GM18505 (cell line): ENCODE results near the gene OPRL1.

Source experiments
- ATAC-seq: cut with Tn5 transposase; IDR thresholded peaks from one replicate; pipeline ENCODE4 v1.9.1; 2021; ENCODE audit not compliant: unreplicated experiment
- POLR2A ChIP-seq: IDR thresholded peaks from 4 replicates; pipeline ENCODE4 v1.6.1; 2011; ENCODE audit warnings: borderline replicate concordance; ENCODE audit not compliant: insufficient read depth, insufficient read length; ENCODE audit errors: extremely low read depth

OPRL1 gene

DNA sequence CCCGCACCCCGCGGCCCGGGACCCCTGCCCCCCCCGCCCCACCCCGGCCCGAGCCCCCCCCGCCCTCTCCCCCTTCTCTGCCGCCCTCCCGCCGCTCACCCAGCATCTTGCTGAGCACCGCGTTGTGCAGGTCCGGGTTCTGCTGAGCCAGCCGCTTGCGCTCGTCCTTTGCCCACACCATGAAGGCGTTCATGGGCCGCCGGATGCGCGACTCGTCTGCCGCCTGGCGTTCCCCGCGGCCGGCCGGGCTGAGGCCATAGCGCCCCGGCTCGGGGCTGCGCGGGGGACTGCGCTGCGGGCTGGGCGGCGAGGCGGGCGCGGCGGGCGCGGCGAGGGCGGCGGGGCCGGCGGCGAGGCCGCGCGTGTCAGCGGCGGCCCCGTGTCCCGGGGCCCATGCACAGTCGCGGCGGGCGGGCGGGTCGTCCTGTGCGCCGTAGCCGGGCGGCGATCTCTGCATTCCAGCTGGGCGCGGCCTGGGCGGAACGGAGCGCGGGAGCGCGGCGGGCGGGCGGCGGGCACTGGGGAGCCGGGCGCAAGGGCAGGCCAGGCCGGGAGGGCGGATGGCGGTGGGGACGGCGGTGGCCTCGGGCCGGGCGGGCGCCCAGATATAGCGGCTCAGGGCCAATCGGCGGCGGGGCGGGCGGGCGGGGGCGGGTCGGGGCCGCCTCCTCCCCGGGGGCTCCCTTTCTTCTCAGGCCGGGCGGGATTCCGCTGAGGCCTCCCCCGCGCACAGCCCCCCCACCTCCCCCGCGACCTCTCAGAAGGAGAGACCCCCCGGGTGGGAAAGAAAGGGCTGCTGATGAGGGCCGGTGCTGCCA lies 30.6 kb upstream of the OPRL1 start, which contains the start of gene SOX18:
Gene SOX18, minus strand, starts transcription at position 580 of the 818 bp plus-strand sequence. Its CDS starts 123 bp downstream, at position 457.
- ATAC-seq: no peak
- TF ChIP-seq POLR2A: no peak

DNA sequence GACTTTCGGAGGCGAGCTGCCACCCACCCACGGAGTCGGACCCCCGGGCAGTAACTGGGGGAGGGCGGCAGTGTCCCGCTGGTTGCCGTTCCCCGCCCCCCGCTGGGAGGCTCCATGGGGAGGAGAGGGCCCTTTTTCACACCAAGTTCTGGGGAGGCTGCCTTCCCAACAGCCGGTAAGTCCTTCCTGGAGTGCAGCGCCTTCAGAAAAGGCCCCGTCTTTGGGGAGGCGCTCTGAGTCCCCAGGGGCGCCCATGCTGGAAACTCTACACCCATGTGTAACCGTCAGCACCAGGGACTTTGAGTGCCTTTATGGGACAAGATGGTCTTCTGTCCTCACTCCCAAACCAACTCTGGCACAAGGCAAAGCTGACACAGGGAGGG lies 30.0 kb upstream of the OPRL1 start:
- no peak for TF ChIP-seq POLR2A

DNA sequence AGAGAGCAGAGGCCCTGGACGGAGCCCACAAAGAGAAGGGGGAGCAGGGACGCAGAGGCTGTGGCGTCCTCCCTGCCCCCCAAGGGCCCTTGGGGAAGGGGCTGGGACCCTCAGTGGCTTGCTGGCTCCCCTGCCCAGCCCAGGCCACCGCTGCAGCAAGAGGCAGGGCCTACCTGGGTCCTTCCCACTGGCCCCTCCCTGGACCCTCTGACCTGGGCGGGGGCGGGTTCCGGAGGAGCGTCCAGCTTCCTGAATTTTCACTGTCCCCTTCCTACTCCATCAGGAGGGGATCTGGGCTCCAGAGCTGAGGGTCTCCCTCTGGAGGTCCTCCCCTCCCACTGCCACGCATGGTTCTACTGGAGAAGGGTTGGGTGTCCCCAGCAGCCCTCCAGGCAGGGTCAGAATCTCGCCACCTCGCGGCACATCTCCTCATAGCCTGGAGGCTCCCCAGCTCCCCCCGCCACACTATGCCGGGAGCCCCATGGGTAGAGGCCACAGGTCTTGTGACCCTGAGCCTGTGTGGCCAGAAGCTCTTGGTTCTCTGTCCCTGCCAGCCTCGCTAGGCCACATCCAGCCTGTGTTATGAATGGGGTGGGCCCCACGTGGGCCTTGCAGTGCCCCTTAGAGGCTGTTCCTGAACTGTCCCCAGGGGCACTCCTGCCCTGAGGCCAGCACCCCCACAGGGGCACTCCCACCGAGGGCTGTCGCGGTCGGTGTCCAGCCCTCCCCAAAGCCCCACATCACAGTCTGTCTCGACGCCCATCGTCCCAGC lies 29.4 kb upstream of the OPRL1 start:
- no peak for ATAC-seq
- TF ChIP-seq POLR2A: no peak

More for the DNA sequence above, 30.0 kb upstream of the OPRL1 start:
- no peak for ATAC-seq

- no peak for TF ChIP-seq POLR2A
- ATAC-seq: no peak
These were observed 28.8 kb upstream of the OPRL1 start for GRCh38 chr20:64051033-64051452.

DNA sequence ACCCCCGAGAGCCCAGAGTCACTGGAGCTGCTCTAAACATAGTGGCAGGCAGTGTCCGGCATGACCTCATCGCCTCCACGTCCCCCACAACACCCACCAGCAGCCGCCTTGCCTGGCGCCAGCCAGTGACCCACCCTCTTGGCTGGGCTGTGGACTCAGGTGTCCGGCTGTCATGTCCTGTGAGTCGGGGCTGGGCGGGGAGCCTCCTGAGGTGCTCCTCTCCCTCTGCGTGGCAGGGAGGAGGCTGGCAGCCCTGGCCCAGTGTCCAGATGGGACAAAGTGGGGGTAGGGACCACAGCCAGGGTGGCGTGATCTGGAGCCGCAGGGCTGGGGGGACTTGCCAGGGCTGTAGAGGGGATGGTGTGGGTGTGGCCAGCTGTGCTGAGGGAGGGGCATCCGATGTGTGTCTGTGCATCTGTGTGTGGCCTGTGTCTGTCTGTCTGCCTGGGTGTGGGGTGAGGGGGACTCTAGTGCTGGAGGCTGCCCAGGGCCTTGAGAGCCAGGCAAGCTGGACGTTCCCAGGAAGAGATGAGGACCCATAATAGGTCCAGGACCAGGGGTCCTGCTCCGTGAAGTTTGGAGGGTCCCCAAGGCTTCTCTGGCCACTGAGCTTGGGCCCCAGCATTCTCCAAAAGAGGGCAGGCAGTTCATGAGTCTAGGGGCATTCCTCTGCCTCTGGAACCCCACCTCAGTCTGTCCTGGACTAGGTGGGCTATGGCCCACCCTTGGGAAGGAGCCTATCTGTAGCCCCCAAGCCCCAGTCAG lies 28.1 kb upstream of the OPRL1 start:
- no peak for TF ChIP-seq POLR2A

DNA sequence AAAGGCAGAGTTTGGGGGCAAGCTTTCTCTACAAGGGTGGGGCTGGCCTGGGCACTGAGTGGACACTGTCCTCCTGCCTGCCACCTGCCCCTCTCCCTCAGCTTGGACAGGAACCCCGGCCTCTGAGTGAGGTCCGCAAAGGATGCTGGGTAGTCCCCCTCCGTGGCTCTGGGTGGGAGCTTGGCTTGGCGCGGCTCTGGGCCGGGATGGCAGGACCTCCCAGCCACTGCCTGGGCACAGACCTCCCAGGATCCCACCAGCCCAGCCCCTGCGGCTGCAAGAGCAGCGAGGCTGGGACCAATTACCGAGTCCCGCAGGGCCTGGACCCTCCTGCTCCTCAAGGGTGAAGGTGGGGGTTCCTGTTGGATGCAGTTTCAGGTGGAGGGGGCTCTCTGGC lies 27.6 kb upstream of the OPRL1 start:
- TF ChIP-seq POLR2A: no peak
- no peak for ATAC-seq

More for the DNA sequence above, 28.1 kb upstream of the OPRL1 start:
- no peak for ATAC-seq

DNA sequence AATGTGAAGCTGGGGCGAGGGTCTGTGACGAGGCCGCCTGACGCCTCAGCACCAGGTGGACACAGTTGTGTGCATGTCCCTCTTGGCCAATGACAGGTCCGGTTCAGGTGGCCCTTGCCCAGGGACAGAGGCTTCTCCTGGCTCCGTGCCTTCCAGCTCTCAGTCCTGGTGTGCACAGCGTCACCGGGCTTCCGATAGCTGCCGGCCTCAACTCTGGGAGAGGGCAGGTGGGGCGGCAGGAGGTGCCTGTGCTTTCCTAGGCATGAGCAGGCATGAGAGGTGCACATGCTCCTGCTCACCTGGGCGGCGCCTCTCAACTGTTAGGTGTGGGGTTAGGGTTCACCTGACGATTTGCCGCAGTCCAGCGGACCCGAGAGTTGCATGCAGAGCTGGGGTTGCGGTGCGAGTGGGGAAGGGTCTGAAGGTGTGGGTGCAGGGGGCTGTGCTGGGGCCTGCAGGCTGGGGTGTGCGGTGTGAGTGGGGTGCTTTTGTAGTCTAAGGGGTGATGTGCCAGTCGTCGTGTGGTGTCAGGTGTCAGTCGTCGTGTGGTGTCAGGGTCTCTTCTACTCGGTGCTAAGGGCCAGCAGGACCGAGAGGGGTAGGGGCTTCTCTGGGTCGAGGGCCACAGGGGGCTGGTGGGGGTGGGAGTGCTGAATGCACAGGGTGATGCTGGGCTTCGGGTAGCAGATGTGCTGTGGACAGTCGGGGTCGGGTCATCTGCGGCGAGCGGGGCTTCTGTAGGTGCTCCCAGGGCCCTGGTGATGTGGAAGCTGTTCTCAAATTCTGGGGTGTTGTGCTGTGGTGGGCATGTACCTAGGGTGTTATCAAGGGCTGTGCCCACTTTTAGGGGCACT lies 26.7 kb upstream of the OPRL1 start:
- TF ChIP-seq POLR2A: no peak

GRCh38 chr20:64053841-64054661 lies 25.8 kb upstream of the OPRL1 start:
- no peak for TF ChIP-seq POLR2A
- ATAC-seq: no peak

More for the DNA sequence above, 26.7 kb upstream of the OPRL1 start:
- ATAC-seq: no peak

- TF ChIP-seq POLR2A: no peak
- ATAC-seq: no peak
These were observed 24.4 kb upstream of the OPRL1 start for GRCh38 chr20:64055396-64055892.

DNA sequence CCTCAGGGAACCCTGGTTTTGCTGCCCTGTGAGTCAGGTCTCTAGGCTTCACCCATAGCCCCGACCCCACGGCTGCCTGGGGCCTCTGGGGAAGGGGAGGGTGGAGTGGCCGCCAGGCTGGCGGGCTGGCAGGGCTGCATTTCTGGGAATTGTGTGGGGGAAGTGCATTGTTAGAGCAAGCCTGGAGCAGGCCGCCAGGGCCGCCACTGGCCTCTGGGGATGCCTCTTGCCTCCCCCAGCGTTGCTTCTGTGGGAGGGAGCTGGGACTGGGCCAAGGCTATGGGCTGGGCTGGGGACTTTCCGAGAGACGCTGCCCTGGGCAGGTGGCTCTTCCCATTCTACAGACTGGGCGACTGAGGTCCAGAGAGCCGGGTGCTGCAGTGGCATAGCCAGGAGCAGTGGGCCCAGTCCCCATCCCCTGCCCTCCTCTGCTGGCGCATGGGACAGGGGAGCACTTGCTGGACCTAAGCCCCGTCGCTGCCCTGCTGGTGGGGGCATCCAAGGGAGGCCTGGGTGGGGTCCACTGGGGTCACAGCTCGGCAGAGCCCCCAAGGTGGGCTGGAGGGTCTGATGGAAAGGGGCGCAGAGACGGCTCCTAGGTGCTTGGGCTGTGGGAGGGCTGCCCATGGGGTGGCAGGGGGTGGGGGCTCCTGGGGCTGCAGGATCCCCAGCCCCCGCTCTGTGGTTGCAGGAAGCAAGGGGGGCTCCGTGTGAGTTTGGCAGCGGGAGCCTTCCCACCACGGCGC lies 23.8 kb upstream of the OPRL1 start:
- TF ChIP-seq POLR2A: no peak
- ATAC-seq: no peak

DNA sequence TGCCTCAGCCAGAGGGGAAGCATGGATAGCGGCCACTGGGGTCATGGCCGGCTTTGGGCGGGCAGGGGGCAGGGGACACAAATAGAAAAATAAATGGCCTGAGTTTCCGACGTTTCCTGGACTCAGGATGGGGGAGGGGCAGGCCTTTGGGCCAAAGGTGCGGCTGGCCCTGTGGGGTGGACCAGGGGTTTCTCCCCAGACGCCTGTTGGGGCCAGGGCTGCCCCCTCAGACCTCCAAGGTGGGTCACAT lies 23.3 kb upstream of the OPRL1 start:
- TF ChIP-seq POLR2A: no peak
- no peak for ATAC-seq

- no peak for ATAC-seq
- no peak for TF ChIP-seq POLR2A
These were observed 22.8 kb upstream of the OPRL1 start for GRCh38 chr20:64056889-64057627.
